Measurements from ENCODE around the gene PWWP2A. TPM values are rescaled to one million over a fixed set of nuclear protein-coding genes. Genes with fewer than 3 reads are reported as not detected.

The PWWP2A gene
- total and polyA plus RNA-seq, 10 of the 15 experiments (the other 5 are each of a cell fraction or from before 2014, with no cell fraction given): 5.7 to 26.1 (median 17.7) TPM

DNA sequence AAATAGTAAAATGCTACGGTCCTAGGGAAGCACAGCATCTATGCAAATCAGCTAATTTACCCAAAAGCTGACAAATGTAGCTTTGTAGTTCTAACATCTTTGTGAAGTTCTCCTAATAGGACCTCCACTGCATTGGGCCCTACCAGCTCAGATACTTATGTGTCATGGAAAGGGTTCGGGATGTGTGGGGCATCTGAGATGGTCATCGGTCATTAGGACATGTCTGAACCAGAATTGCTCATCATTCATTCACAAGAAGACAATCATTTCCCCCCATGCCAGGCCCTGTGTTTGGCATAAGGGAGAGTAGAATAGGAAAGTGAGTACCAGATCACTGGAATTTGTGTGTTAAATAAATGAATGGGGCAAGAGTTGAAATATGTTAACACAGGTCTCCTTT, 35.7 kb downstream of the PWWP2A start:
- no peak for ATAC-seq
- intact Hi-C loops (cut with micrococcal nuclease; ENCODE audit: unreplicated experiment) (loop anchor here (5.0 kb wide), 1 partner anchor 309 kb away; no protein-coding TSS in a partner anchor), in situ Hi-C loops (cut with MboI) (no loop called here)
- ChIA-PET POLR2A (no interaction called here), RAD21 (ENCODE audit: unreplicated experiment) (no interaction called here), SMC1A (ENCODE audit: uncharacterized antibody, unreplicated experiment) (interaction anchor here (0.6 to 1.3 kb wide), 3 partner anchors 9 to 1073 kb away, joined by 3 read pairs; no protein-coding TSS in a partner anchor), CTCF (interaction anchor here (1.0 to 3.3 kb wide), 4 partner anchors 256 to 311 kb away, joined by 3 to 13 read pairs (median 5); no protein-coding TSS in a partner anchor)
- Histone ChIP-seq H3K79me2 (ENCODE audit: control insufficient read depth, insufficient read depth, low read length) (no peaks in the 10 kb centered on the region), H4K20me1 (ENCODE audit: control insufficient read depth, insufficient read depth) (no peaks in the 10 kb centered on the region), H3K27me3 (replicated peaks in 1 of 2; ENCODE audit: control insufficient read depth in 2 of 2, insufficient read depth in 2 of 2, low read length in 1 of 2) (no peaks in the 10 kb centered on the region), H2AFZ (ENCODE audit: control insufficient read depth, low read depth, low read length) (no peak overlapping the region), H3K36me3 (ENCODE audit: control insufficient read depth in 2 of 2, insufficient read depth in 2 of 2, low read length in 1 of 2) (no peaks in the 10 kb centered on the region), H3K9ac (ENCODE audit: control insufficient read depth, insufficient read depth, low read length) (no peak overlapping the region), H3K4me1 (ENCODE audit: control insufficient read depth, insufficient read depth, low read length) (no peaks in the 10 kb centered on the region), H3K4me3 (no peak overlapping the region), H3K4me2 (ENCODE audit: control insufficient read depth, insufficient read depth) (no peak overlapping the region), H3K9me3 (replicated peaks; ENCODE audit: control insufficient read depth, insufficient read depth, low read length) (no peaks in the 10 kb centered on the region), H3K27ac (ENCODE audit: control insufficient read depth, insufficient read depth) (no peak overlapping the region)
- BruUV-seq (replicated peaks): no TSS peak
- 98% methylated on average over 3 of the region's 3 CpGs for WGBS (ENCODE audit: insufficient coverage, insufficient replicate concordance, low lambda C conversion rate, missing lambda C conversion rate)
- no peak for DNase-seq (ENCODE audit: low read depth, low spot score)
- FAIRE-seq: no peak
- TF ChIP-seq BHLHE40 (IDR thresholded peaks at IDR 0.05; ENCODE audit: borderline replicate concordance in 1 of 2, low read depth in 2 of 2, low read length in 1 of 2) (no peak), NR2C1 (IDR thresholded peaks at IDR 0.05) (no peak), ZBED1 (IDR thresholded peaks at IDR 0.05; ENCODE audit: borderline replicate concordance) (no peak), BMI1 (IDR thresholded peaks at IDR 0.05; ENCODE audit: borderline replicate concordance) (no peak), SUPT20H (IDR thresholded peaks at IDR 0.05; ENCODE audit: borderline replicate concordance, control insufficient read depth, low read depth, low read length) (no peak), STAT3 (IDR thresholded peaks at IDR 0.05; ENCODE audit: low read depth, low read length) (no peak), EP300 (IDR thresholded peaks at IDR 0.05; ENCODE audit: borderline replicate concordance in 1 of 2, control insufficient read depth in 1 of 2, low read depth in 2 of 2, low read length in 2 of 2) (no peak), HDGF (IDR thresholded peaks at IDR 0.05) (no peak), ZZZ3 (IDR thresholded peaks at IDR 0.05; ENCODE audit: control insufficient read depth, insufficient read length, low read depth) (no peak), MTA3 (IDR thresholded peaks at IDR 0.05; ENCODE audit: borderline replicate concordance, low read length) (no peak), NBN (IDR thresholded peaks at IDR 0.05) (no peak), JUND (IDR thresholded peaks at IDR 0.05; ENCODE audit: low read depth, low read length) (no peak), MYC (IDR thresholded peaks at IDR 0.05; ENCODE audit: insufficient read depth, insufficient read length, insufficient replicate concordance, low read length, severe bottlenecking) (no peak), NFYA (IDR thresholded peaks at IDR 0.05; ENCODE audit: borderline replicate concordance, low read depth, low read length) (no peak), RFX5 (IDR thresholded peaks at IDR 0.05; ENCODE audit: low read depth, low read length) (no peak)
- TF ChIP-seq, protein P1, sequence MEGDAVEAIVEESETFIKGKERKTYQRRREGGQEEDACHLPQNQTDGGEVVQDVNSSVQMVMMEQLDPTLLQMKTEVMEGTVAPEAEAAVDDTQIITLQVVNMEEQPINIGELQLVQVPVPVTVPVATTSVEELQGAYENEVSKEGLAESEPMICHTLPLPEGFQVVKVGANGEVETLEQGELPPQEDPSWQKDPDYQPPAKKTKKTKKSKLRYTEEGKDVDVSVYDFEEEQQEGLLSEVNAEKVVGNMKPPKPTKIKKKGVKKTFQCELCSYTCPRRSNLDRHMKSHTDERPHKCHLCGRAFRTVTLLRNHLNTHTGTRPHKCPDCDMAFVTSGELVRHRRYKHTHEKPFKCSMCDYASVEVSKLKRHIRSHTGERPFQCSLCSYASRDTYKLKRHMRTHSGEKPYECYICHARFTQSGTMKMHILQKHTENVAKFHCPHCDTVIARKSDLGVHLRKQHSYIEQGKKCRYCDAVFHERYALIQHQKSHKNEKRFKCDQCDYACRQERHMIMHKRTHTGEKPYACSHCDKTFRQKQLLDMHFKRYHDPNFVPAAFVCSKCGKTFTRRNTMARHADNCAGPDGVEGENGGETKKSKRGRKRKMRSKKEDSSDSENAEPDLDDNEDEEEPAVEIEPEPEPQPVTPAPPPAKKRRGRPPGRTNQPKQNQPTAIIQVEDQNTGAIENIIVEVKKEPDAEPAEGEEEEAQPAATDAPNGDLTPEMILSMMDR (IDR thresholded peaks at IDR 0.05 in 2 of 3, conservative IDR thresholded peaks at IDR 0.05 in 1 of 3; ENCODE audit: control insufficient read depth in 2 of 3, extremely low read depth in 1 of 3, insufficient read depth in 1 of 3, low read depth in 3 of 3, low read length in 3 of 3): no peak
- TF ChIP-seq, protein P2, sequence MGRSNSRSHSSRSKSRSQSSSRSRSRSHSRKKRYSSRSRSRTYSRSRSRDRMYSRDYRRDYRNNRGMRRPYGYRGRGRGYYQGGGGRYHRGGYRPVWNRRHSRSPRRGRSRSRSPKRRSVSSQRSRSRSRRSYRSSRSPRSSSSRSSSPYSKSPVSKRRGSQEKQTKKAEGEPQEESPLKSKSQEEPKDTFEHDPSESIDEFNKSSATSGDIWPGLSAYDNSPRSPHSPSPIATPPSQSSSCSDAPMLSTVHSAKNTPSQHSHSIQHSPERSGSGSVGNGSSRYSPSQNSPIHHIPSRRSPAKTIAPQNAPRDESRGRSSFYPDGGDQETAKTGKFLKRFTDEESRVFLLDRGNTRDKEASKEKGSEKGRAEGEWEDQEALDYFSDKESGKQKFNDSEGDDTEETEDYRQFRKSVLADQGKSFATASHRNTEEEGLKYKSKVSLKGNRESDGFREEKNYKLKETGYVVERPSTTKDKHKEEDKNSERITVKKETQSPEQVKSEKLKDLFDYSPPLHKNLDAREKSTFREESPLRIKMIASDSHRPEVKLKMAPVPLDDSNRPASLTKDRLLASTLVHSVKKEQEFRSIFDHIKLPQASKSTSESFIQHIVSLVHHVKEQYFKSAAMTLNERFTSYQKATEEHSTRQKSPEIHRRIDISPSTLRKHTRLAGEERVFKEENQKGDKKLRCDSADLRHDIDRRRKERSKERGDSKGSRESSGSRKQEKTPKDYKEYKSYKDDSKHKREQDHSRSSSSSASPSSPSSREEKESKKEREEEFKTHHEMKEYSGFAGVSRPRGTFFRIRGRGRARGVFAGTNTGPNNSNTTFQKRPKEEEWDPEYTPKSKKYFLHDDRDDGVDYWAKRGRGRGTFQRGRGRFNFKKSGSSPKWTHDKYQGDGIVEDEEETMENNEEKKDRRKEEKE (IDR thresholded peaks at IDR 0.05): no peak
- TF ChIP-seq, protein P3, sequence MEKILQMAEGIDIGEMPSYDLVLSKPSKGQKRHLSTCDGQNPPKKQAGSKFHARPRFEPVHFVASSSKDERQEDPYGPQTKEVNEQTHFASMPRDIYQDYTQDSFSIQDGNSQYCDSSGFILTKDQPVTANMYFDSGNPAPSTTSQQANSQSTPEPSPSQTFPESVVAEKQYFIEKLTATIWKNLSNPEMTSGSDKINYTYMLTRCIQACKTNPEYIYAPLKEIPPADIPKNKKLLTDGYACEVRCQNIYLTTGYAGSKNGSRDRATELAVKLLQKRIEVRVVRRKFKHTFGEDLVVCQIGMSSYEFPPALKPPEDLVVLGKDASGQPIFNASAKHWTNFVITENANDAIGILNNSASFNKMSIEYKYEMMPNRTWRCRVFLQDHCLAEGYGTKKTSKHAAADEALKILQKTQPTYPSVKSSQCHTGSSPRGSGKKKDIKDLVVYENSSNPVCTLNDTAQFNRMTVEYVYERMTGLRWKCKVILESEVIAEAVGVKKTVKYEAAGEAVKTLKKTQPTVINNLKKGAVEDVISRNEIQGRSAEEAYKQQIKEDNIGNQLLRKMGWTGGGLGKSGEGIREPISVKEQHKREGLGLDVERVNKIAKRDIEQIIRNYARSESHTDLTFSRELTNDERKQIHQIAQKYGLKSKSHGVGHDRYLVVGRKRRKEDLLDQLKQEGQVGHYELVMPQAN (conservative IDR thresholded peaks at IDR 0.05): no peak

Measured in GM12878 (cell line).